ENCODE measurements around the gene INTS11. TPM values are rescaled to one million over a fixed set of nuclear protein-coding genes. Genes with fewer than 3 reads are reported as not detected.

INTS11 gene
- total and polyA plus RNA-seq, 2 of the 13 experiments (the other 11 are each of a cell fraction or from before 2014, with no cell fraction given), result 52.8 to 94.8 TPM

DNA sequence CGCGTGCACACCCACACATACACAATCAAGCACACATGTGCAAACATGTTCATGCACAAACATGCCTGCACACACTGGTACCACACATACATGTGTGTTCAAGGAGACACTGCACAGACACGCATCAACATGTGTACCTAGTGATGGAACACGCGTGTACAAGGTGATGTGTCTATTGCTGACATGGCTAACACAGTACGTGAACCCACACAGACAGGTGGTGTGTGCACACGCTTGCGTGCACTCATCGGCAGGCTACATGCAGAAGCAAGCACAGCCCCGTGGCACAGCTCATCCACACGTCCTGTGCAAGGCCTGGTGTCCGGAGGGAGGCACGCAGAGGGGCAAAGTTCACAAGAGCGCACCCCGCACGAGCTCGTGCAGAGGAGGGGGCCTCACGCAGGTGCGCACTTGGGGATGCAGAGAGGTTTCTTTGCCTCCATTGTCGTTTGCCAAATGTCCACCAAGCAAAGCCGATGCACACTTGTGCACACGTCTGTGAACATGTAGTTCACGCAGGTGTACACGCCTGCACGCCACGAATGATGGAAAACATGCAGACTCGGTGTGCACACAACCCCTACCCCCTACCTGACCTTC lies 17.7 kb downstream of the INTS11 start (continued):
- TF ChIP-seq, protein P1, sequence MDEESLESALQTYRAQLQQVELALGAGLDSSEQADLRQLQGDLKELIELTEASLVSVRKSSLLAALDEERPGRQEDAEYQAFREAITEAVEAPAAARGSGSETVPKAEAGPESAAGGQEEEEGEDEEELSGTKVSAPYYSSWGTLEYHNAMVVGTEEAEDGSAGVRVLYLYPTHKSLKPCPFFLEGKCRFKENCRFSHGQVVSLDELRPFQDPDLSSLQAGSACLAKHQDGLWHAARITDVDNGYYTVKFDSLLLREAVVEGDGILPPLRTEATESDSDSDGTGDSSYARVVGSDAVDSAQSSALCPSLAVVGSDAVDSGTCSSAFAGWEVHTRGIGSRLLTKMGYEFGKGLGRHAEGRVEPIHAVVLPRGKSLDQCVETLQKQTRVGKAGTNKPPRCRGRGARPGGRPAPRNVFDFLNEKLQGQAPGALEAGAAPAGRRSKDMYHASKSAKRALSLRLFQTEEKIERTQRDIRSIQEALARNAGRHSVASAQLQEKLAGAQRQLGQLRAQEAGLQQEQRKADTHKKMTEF (CRISPR knock-in tag; IDR thresholded peaks at IDR 0.05), result peak; percentile 37; the same call in 1 of the 2 replicates
- TF ChIP-seq NFRKB (IDR thresholded peaks at IDR 0.05) (no peak), ZSCAN12 (CRISPR knock-in tag; IDR thresholded peaks at IDR 0.05) (no peak), ISX (CRISPR knock-in tag; conservative IDR thresholded peaks at IDR 0.05) (no peak), RBAK (CRISPR knock-in tag; IDR thresholded peaks at IDR 0.05) (no peak), ZNF331 (CRISPR knock-in tag; IDR thresholded peaks at IDR 0.05) (no peak; the same call in none of the 2 replicates), ZNF17 (CRISPR knock-in tag; IDR thresholded peaks at IDR 0.05) (no peak), ATM (IDR thresholded peaks at IDR 0.05; ENCODE audit: borderline replicate concordance) (no peak), ZNF230 (CRISPR knock-in tag; IDR thresholded peaks at IDR 0.05) (no peak), SRY (CRISPR knock-in tag; IDR thresholded peaks at IDR 0.05) (peak; percentile 75; the same call in 1 of the 2 replicates), HNRNPLL (IDR thresholded peaks at IDR 0.05; ENCODE audit: low read depth, low read length, poor library complexity, severe bottlenecking) (no peak), AGO2 (optimal IDR thresholded peaks at IDR 0.05; ENCODE audit: low read depth, low read length) (no peak), ARHGAP35 (CRISPR knock-in tag; IDR thresholded peaks at IDR 0.05; ENCODE audit: borderline replicate concordance) (no peak), MXD4 (CRISPR knock-in tag; IDR thresholded peaks at IDR 0.05) (no peak), GTF3A (CRISPR knock-in tag; conservative IDR thresholded peaks at IDR 0.05) (no peak), ELF1 (CRISPR knock-in tag; IDR thresholded peaks at IDR 0.05) (no peak; the same call in 1 of the 2 replicates), KDM3A (CRISPR knock-in tag; IDR thresholded peaks at IDR 0.05; ENCODE audit: low read depth) (no peak), ZNF777 (CRISPR knock-in tag; IDR thresholded peaks at IDR 0.05) (no peak), KLF11 (CRISPR knock-in tag; IDR thresholded peaks at IDR 0.05) (no peak), ZNF496 (CRISPR knock-in tag; IDR thresholded peaks at IDR 0.05; ENCODE audit: insufficient replicate concordance) (no peak), ZNF572 (CRISPR knock-in tag; IDR thresholded peaks at IDR 0.05) (no peak)
- TF ChIP-seq, protein P2, sequence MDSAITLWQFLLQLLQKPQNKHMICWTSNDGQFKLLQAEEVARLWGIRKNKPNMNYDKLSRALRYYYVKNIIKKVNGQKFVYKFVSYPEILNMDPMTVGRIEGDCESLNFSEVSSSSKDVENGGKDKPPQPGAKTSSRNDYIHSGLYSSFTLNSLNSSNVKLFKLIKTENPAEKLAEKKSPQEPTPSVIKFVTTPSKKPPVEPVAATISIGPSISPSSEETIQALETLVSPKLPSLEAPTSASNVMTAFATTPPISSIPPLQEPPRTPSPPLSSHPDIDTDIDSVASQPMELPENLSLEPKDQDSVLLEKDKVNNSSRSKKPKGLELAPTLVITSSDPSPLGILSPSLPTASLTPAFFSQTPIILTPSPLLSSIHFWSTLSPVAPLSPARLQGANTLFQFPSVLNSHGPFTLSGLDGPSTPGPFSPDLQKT (CRISPR knock-in tag; IDR thresholded peaks at IDR 0.05; ENCODE audit: borderline replicate concordance), result no peak
- TF ChIP-seq, protein P3, sequence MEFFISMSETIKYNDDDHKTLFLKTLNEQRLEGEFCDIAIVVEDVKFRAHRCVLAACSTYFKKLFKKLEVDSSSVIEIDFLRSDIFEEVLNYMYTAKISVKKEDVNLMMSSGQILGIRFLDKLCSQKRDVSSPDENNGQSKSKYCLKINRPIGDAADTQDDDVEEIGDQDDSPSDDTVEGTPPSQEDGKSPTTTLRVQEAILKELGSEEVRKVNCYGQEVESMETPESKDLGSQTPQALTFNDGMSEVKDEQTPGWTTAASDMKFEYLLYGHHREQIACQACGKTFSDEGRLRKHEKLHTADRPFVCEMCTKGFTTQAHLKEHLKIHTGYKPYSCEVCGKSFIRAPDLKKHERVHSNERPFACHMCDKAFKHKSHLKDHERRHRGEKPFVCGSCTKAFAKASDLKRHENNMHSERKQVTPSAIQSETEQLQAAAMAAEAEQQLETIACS (CRISPR knock-in tag; IDR thresholded peaks at IDR 0.05), result peak; percentile 66
- TF ChIP-seq, protein P4, sequence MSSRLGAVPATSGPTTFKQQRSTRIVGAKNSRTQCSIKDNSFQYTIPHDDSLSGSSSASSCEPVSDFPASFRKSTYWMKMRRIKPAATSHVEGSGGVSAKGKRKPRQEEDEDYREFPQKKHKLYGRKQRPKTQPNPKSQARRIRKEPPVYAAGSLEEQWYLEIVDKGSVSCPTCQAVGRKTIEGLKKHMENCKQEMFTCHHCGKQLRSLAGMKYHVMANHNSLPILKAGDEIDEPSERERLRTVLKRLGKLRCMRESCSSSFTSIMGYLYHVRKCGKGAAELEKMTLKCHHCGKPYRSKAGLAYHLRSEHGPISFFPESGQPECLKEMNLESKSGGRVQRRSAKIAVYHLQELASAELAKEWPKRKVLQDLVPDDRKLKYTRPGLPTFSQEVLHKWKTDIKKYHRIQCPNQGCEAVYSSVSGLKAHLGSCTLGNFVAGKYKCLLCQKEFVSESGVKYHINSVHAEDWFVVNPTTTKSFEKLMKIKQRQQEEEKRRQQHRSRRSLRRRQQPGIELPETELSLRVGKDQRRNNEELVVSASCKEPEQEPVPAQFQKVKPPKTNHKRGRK (CRISPR knock-in tag; IDR thresholded peaks at IDR 0.05), result no peak
- TF ChIP-seq, protein P5, sequence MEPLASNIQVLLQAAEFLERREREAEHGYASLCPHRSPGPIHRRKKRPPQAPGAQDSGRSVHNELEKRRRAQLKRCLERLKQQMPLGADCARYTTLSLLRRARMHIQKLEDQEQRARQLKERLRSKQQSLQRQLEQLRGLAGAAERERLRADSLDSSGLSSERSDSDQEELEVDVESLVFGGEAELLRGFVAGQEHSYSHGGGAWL (CRISPR knock-in tag; IDR thresholded peaks at IDR 0.05), result peak; percentile 44; the same call in 1 of the 2 replicates
